IMR-90 (cell line): ENCODE measurements around the gene CCNC.

Experiments used
- BHLHE40 ChIP-seq: fragments of 150-350 bp; IDR thresholded peaks from 2 replicates; pipeline ENCODE4 v1.6.1; 2016; ENCODE audit warnings: mild to moderate bottlenecking, low read depth, low read length
- CEBPB ChIP-seq: IDR thresholded peaks from 2 replicates; pipeline ENCODE4 v1.6.1; 2012; ENCODE audit warnings: low read depth, low read length, improper control_type of control experiment
- FOS ChIP-seq: fragments of 150-350 bp; IDR thresholded peaks from 2 replicates; pipeline ENCODE4 v1.6.1; 2016; ENCODE audit warnings: low read depth, low read length
- MAZ ChIP-seq: IDR thresholded peaks from 2 replicates; pipeline ENCODE4 v1.6.1; 2012; ENCODE audit warnings: low read depth, mild to moderate bottlenecking, low read length, improper control_type of control experiment, moderate library complexity, borderline replicate concordance
- MXI1 ChIP-seq: IDR thresholded peaks from 2 replicates; pipeline ENCODE4 v1.6.1; 2012; ENCODE audit warnings: low read depth, mild to moderate bottlenecking, low read length, moderate library complexity, borderline replicate concordance
- POLR2A ChIP-seq: IDR thresholded peaks from 2 replicates; pipeline ENCODE4 v1.6.1; 2012; ENCODE audit warnings: mild to moderate bottlenecking, low read depth, low read length
- RCOR1 ChIP-seq: IDR thresholded peaks from 2 replicates; pipeline ENCODE4 v1.6.1; 2012; ENCODE audit warnings: mild to moderate bottlenecking, low read length, improper control_type of control experiment; ENCODE audit not compliant: insufficient replicate concordance
- SMC3 ChIP-seq: fragments of 150-350 bp; IDR thresholded peaks from 2 replicates; pipeline ENCODE4 v1.6.1; 2016; ENCODE audit warnings: low read depth, mild to moderate bottlenecking, antibody characterized with exemption, low read length, moderate library complexity
- TF ChIP-seq, protein P1 (sequence below): conservative IDR thresholded peaks from 2 replicates; pipeline ENCODE4 v1.5.1; 2012; ENCODE audit warnings: mild to moderate bottlenecking, low read depth, low read length, improper control_type of control experiment
- TF ChIP-seq, protein P2 (sequence below): fragments of 150-350 bp; IDR thresholded peaks from 2 replicates; pipeline ENCODE4 v1.6.1; 2017; ENCODE audit warnings: mild to moderate bottlenecking, antibody characterized with exemption, low read length, low read depth
- TF ChIP-seq, protein P3 (sequence below): fragments of 150-350 bp; IDR thresholded peaks from 2 replicates; pipeline ENCODE4 v1.6.1; 2016; ENCODE audit warnings: low read depth, mild to moderate bottlenecking, low read length, moderate library complexity, borderline replicate concordance

DNA sequence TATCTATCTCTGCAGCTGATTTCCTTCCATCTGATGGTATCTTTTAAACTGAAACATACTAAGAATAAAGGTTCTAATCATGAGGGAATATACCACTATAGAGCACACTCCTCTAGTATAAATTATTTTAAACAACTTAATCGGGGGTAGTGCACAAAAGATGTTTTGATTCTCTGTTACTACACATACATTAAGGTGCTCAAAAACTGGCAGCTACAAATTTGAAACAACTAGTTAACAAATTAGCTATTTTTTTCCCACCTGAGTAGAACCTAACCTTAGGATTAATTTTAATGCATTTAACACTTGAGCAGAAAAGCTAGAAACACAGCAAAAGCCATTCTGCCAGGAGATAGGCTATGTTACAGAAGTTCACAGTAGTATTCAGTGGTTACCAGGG is 23.0 kb downstream of the CCNC start:
- TF ChIP-seq, protein P1, sequence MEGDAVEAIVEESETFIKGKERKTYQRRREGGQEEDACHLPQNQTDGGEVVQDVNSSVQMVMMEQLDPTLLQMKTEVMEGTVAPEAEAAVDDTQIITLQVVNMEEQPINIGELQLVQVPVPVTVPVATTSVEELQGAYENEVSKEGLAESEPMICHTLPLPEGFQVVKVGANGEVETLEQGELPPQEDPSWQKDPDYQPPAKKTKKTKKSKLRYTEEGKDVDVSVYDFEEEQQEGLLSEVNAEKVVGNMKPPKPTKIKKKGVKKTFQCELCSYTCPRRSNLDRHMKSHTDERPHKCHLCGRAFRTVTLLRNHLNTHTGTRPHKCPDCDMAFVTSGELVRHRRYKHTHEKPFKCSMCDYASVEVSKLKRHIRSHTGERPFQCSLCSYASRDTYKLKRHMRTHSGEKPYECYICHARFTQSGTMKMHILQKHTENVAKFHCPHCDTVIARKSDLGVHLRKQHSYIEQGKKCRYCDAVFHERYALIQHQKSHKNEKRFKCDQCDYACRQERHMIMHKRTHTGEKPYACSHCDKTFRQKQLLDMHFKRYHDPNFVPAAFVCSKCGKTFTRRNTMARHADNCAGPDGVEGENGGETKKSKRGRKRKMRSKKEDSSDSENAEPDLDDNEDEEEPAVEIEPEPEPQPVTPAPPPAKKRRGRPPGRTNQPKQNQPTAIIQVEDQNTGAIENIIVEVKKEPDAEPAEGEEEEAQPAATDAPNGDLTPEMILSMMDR: no peak
- TF ChIP-seq, protein P2, sequence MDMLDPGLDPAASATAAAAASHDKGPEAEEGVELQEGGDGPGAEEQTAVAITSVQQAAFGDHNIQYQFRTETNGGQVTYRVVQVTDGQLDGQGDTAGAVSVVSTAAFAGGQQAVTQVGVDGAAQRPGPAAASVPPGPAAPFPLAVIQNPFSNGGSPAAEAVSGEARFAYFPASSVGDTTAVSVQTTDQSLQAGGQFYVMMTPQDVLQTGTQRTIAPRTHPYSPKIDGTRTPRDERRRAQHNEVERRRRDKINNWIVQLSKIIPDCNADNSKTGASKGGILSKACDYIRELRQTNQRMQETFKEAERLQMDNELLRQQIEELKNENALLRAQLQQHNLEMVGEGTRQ: no peak
- TF ChIP-seq MAZ: no peak
- TF ChIP-seq FOS: no peak
- no peak for TF ChIP-seq MXI1
- no peak for TF ChIP-seq POLR2A
- TF ChIP-seq, protein P3, sequence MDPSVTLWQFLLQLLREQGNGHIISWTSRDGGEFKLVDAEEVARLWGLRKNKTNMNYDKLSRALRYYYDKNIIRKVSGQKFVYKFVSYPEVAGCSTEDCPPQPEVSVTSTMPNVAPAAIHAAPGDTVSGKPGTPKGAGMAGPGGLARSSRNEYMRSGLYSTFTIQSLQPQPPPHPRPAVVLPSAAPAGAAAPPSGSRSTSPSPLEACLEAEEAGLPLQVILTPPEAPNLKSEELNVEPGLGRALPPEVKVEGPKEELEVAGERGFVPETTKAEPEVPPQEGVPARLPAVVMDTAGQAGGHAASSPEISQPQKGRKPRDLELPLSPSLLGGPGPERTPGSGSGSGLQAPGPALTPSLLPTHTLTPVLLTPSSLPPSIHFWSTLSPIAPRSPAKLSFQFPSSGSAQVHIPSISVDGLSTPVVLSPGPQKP: no peak
- TF ChIP-seq SMC3: no peak
- TF ChIP-seq CEBPB: no peak
- no peak for TF ChIP-seq RCOR1
- no peak for TF ChIP-seq BHLHE40
